ENCODE measurements around the gene RNU7-1.
A peak's percentile ranks its signal among the peaks of the same experiment; 100 is the strongest.

The RNU7-1 gene

DNA sequence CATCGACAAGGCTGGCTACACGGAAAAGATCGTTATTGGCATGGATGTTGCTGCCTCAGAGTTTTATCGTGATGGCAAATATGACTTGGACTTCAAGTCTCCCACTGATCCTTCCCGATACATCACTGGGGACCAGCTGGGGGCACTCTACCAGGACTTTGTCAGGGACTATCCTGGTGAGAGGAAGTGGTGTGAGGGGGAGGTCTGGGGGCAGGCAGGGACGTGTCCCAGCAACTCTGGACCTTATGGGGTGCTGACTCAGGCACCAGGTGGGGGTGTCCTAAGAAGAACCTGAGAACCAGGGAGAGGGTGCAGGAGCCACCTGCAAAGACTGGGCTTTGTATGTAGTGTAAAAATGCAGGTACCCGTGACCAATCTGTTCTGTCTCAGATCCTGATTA lies 24.0 kb upstream of the RNU7-1 start:
- DNase-seq = no peak

DNA sequence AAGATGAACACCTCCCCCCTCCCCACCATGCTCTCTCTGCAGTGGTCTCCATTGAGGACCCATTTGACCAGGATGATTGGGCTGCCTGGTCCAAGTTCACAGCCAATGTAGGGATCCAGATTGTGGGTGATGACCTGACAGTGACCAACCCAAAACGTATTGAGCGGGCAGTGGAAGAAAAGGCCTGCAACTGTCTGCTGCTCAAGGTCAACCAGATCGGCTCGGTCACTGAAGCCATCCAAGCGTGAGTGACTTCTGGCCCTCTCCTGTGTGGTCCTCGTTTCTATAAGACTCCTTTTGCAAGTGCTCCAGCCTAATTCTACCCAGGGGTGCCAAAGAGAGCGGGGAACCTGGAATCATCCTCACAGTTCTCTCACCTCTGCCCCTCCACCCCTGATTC lies 22.1 kb upstream of the RNU7-1 start:
- DNase-seq = no peak

DNA sequence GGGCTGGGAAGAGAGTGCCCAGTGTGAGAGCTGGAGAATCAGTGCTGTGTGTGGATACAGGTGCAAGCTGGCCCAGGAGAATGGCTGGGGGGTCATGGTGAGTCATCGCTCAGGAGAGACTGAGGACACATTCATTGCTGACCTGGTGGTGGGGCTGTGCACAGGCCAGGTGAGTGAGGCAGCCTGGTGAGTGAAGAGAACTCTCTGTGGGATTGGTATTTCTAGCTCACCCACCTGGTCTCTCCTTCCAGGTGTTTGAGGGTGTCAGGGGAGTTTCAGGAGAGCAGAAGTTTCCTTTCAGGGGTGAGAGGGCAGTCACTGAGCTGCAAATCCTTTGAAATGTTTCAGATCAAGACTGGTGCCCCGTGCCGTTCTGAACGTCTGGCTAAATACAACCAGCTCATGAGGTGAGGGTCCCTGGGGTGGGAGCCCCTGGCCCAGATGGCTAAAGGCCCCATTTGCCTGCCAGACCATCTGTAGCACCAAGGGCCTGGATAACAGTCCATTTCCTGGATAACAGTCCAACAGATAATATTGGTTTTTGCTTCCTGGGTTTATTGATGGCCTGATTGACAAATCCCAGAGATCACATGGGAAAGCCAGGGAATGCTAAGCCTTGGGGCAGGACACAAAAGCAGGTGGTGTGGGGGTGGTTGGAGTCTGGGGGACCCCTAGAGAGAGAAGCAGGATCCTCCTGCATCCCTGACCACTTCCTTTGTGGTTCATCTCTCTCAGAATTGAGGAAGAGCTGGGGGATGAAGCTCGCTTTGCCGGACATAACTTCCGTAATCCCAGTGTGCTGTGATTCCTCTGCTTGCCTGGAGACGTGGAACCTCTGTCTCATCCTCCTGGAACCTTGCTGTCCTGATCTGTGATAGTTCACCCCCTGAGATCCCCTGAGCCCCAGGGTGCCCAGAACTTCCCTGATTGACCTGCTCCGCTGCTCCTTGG lies 21.3 kb upstream of the RNU7-1 start:
- DNase-seq = no peak

DNA sequence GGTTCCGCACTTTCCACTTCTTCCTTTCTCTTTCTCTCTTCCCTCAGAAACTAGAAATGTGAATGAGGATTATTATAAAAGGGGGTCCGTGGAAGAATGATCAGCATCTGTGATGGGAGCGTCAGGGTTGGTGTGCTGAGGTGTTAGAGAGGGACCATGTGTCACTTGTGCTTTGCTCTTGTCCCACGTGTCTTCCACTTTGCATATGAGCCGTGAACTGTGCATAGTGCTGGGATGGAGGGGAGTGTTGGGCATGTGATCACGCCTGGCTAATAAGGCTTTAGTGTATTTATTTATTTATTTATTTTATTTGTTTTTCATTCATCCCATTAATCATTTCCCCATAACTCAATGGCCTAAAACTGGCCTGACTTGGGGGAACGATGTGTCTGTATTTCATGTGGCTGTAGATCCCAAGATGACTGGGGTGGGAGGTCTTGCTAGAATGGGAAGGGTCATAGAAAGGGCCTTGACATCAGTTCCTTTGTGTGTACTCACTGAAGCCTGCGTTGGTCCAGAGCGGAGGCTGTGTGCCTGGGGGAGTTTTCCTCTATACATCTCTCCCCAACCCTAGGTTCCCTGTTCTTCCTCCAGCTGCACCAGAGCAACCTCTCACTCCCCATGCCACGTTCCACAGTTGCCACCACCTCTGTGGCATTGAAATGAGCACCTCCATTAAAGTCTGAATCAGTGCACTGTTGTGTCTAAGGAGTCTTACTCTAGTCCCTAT lies 20.4 kb upstream of the RNU7-1 start:
- no peak for DNase-seq

DNA sequence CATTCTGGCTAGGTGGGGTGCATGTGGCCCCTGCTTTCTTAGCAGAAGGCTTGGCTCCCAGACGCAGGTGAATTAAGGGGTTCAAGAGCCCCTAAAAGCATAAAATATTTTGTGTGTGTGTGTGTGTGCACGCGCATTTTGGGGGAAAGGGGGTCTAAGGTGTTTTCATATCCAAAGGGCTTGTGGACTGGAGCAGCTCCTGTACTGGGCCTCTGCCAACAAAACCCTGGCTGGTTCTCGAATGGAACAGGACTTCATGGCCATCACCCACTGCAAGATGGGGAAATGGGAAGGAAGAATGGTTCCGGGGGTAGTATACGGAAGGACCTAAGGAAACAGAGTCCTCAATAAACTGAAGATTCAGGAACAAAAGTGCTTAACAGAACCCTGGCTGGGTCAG lies 19.8 kb upstream of the RNU7-1 start:
- no peak for DNase-seq

DNA sequence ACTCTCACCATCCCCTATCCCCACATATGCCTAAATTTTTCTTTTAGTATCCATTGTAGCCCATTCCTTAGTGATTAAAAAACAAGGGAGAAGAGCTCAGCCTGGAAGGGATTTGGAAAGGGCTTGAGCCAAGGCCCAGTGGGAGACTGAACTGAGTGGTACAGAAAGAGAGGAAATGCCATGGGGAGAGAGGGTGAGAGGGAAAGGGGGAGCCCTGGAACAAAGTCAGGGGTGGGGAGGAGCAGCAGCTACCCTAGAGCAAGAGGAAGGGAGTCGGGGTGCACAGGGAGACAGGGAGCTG lies 18.4 kb upstream of the RNU7-1 start:
- DNase-seq = no peak

DNA sequence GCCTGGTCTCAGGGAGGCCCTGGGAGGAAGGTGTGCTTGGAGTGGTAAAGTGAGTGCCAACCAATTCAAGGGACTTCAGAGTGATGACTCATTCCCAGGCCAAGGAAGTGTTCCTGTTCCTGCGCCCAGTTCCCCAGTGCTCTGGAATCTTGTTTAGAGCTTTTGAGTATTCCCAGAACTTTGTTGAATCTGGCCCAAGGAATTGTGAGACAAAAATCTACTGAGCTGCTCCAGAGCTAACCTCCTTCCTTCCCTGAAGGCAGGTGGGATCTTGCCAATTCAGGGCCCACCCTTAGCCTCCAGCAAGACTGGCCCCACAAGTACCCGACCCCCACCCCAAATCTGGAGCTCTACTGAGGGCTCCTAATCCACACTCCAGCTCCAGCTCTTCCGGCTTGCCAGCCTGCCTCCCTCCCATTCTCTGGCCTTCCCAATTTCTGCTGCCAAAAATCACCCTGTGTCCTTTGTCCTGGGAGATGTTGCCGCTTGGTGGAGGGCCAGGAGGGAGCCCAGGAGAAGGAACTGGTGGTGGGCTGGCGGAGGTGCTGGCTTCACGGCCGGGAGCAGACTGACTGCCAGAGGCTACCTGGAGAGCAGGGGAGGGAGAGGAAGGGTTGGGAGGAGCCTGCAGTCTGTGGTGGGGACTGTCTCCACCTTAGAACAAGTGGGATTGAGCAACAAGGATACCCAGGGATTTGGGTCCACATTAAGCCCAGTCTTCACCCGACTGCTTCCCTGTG lies 17.9 kb upstream of the RNU7-1 start:
- no peak for DNase-seq

DNA sequence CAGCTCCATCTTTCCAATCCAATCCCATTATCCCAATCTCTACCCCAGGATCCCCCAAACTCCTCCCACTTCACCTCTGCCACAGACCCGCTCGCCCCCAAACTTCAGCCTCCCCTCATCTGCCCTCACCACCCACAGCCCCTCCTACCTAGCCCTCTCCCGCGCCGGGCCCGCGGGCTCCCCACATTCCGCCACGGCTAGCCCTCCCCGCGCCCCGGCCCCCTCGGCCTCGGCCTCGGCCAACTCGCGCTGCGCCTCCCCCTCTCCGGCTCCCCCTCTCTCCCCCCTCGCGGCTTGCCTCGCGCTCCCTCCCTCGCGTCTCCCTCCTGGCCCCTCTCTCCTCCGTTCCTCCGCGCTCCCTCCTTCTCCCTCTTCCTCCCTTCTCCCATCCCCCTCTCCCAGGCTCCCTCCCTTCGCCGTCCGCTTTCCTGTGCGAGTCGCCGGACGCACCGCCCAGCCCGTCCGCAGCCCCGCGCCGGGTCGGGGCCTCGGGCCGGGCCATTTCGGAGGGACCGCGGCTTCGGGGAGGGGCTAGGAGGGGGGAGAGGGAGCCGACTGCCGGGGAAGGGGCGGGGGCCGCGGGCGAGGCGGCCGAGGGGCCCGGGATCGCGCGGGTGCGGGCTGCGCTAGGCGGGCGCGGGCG lies 16.1 kb upstream of the RNU7-1 start, which contains the start of gene ATN1:
Gene ATN1 (plus strand): TSS at position 581 of the 643 bp plus-strand sequence. CDS start 6,043 bp downstream, outside the sequence.
- DNase-seq = peak; percentile 51

DNA sequence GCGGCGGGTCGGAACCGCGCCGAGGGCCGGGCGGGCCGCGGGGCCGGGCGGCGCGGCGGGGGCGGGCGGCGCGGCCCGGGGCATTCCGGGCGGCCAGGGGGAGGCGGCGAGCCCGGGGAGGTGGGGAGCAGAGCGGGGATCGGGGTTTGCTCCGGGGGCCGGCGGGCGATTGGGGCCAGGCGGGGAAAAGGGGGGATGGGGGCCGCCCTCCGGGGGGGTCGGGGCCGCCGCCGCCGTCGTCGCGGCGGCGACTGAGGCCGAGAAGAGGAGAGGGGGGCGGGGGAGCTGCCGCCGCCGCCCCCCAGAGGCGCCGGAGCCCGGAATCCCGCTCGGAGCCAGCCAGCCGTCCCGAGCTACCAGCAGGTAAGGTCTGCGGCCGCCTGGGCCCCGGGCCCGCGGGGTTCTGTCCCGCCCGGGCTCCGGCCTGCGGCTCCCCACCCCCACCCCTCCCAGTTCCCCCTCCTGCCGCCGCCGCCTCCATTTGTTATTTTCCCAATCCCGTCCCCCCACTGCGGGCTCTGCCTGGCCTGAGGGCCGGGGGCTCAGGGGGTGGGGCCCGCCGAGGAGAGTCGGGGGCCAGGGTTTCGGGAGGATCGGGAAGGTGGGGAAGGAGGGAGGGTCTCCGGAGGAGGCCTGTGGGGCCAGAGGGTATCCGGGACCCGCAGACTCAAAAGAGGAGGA lies 15.5 kb upstream of the RNU7-1 start:
- no peak for DNase-seq

DNA sequence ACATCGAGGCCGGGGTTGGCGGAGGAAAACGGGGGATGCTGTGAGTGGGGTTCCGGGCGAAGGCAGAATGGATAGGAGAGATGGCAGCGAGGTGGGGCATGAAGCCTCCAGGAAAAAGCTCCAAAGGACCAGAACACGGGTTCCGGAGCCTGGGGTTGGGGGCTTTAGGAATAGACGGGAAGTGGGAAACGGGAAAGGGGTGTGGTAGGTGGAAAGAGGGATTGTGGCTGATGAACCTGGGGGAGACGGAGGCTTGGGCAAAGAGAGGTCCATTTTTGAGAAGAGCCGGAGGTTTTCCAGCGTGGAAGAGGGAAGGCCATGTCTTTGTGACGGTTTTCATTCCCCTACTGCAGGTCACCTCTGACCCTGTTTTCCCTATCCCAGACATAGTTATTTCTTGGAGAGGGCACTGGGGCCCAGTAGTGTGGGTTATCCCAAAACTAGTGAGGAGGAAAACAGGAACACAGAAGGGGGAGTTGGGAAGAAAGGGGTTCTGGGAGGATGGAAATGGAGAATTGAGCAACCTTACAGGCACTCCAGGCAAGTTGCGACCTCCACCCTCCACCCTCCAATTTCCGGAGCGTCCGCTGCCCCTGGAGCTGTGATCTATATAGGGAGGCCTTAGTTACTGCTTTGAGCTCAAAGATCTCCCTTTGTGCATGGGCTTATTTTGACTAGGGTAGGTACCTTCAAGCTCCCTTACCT lies 14.8 kb upstream of the RNU7-1 start:
- no peak for DNase-seq

DNA sequence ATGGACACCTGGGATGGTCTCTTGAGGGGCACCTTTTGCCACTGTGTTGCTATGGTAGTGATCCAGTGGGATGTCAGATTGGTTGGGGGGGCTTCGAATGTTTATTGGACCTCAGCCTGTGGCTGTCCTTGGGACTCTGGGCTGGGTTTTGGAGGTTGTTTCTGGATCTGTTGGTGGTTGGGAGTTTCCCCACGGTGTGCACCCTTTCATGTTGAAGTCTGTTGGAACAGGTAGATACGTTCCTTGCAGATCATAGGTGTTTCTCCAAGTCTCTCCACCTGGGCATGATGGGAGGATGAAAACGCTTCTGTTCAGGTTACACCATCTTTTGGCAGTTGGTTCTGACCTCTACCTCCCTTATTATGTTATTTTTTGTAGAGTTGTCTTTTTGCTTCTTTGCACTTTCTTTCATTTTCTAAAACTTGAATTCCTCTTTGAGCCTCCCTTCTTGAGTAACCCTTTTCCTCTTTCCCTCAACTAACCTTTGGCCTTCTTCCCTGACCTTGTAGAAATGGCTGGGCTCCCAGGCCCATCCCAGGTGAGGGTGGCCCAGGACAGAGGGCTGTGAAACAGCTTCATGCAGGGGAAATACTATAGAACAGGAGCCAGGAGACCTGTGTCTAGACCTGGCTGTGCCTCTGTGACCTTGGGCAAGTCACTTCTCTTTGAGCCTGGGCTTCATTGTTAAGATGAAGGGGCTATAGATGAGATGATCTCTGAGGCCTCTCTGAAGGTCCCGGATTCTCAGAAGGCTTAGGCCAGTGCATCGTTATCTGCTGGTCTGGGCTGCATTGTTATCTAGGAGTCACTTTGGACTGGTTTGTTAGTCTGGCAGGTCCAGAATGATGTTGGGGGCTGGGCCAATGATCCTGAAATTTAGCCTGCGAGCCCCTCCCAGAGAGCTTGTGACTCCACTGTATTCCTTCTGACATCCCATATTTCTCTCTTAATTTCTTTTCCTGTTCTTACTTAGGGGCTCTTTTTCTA lies 13.9 kb upstream of the RNU7-1 start:
- no peak for DNase-seq

DNA sequence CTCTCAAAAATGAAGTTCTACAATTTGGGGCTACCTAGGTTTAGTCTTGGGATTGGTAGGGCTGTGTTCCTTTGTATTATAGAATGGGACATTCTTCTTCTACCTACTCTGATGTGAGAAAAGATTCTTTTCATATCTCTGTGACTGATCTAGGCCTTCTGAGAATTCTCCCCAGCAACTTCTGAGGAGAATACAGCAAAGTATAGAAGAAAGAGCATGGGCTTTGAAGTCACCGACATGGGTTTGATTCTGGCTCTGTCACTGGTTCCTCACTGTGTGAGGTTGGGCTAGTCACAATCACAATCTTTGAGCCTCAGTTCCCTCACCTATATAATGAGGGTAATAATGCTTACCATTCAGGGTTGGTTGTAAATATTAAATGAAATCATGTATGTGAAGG lies 10.8 kb upstream of the RNU7-1 start:
- DNase-seq = no peak

DNA sequence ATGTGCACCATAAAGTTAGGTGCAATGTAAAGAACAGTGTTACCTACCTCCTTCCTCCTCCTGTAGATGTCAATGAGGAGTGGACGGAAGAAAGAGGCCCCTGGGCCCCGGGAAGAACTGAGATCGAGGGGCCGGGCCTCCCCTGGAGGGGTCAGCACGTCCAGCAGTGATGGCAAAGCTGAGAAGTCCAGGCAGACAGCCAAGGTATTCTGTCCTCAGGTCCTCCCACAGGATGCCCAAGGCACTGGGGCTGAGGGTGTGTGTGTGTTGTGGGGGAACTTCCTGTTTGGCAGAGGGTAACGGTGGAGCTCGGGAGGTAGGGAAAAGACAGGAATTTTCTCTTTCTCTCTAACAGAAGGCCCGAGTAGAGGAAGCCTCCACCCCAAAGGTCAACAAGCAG lies 9.5 kb upstream of the RNU7-1 start:
- no peak for DNase-seq

DNA sequence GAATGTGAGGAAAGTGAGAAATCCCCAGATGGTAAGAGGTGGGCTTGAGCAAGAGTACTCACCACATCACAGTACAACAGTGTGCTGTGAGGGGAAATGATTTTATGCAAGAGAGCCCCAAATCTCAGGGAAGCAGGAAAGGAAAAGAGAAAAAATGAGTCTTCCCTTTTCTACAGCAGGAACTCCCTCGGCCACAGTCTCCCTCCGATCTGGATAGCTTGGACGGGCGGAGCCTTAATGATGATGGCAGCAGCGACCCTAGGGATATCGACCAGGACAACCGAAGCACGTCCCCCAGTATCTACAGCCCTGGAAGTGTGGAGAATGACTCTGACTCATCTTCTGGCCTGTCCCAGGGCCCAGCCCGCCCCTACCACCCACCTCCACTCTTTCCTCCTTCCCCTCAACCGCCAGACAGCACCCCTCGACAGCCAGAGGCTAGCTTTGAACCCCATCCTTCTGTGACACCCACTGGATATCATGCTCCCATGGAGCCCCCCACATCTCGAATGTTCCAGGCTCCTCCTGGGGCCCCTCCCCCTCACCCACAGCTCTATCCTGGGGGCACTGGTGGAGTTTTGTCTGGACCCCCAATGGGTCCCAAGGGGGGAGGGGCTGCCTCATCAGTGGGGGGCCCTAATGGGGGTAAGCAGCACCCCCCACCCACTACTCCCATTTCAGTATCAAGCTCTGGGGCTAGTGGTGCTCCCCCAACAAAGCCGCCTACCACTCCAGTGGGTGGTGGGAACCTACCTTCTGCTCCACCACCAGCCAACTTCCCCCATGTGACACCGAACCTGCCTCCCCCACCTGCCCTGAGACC lies 8.0 kb upstream of the RNU7-1 start:
- peak; percentile 18 for DNase-seq

DNA sequence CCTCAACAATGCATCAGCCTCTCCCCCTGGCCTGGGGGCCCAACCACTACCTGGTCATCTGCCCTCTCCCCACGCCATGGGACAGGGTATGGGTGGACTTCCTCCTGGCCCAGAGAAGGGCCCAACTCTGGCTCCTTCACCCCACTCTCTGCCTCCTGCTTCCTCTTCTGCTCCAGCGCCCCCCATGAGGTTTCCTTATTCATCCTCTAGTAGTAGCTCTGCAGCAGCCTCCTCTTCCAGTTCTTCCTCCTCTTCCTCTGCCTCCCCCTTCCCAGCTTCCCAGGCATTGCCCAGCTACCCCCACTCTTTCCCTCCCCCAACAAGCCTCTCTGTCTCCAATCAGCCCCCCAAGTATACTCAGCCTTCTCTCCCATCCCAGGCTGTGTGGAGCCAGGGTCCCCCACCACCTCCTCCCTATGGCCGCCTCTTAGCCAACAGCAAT lies 7.4 kb upstream of the RNU7-1 start:
- no peak for DNase-seq

DNA sequence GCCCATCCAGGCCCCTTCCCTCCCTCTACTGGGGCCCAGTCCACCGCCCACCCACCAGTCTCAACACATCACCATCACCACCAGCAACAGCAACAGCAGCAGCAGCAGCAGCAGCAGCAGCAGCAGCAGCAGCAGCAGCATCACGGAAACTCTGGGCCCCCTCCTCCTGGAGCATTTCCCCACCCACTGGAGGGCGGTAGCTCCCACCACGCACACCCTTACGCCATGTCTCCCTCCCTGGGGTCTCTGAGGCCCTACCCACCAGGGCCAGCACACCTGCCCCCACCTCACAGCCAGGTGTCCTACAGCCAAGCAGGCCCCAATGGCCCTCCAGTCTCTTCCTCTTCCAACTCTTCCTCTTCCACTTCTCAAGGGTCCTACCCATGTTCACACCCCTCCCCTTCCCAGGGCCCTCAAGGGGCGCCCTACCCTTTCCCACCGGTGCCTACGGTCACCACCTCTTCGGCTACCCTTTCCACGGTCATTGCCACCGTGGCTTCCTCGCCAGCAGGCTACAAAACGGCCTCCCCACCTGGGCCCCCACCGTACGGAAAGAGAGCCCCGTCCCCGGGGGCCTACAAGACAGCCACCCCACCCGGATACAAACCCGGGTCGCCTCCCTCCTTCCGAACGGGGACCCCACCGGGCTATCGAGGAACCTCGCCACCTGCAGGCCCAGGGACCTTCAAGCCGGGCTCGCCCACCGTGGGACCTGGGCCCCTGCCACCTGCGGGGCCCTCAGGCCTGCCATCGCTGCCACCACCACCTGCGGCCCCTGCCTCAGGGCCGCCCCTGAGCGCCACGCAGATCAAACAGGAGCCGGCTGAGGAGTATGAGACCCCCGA lies 6.8 kb upstream of the RNU7-1 start:
- peak; percentile 72 for DNase-seq

DNA sequence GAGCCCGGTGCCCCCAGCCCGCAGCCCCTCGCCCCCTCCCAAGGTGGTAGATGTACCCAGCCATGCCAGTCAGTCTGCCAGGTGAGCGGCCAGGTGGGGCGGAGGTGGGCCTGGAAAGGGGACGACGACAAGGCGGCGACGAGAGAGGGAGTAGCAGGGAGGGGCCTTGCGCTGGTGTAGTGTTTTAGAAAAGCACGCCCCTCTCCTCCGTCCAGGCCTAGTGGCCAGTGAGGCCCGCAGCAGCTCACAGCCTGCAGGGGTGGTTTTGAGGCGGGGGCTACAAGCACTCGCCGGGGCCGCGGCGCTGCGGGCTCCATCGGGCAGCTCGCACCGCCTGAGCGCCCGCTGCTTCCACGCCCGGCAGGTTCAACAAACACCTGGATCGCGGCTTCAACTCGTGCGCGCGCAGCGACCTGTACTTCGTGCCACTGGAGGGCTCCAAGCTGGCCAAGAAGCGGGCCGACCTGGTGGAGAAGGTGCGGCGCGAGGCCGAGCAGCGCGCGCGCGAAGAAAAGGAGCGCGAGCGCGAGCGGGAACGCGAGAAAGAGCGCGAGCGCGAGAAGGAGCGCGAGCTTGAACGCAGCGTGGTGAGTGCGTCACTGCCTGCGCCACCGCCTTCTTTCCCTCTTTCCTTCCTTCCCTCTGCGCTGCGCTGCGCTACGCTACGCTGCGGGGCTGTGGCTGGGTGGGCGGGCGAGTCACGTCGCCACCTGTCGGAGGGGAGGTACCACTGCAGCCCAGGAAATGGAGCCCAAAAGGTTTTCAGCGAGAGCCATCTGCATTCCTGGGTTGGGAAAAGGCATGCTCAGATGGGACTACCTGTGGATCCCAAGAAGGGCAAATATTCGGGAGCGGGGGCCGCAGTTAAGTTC lies 5.9 kb upstream of the RNU7-1 start:
- peak; percentile 91 for DNase-seq
